GM12878 (cell line): ENCODE results near the gene DCDC1. TPM values are rescaled to one million over a fixed set of nuclear protein-coding genes. Genes with fewer than 3 reads are reported as not detected.

Source experiments
- ATAC-seq: fragments of 200-7000 bp; cut with Tn5 transposase; 3 replicates; pipeline ENCODE4 v1.9.1; 2020; ENCODE audit warnings: mild to moderate bottlenecking, moderate library complexity
- BruUV-seq: library from RNA; stranded (reverse); fragments of 400-500 nt; replicated peaks from 2 replicates; lab custom pipeline; 2021; lab: Mats Ljungman, UMichigan
- CTCF ChIA-PET: fragments of 300-600 bp; sonication (Branson Sonifier 250); formaldehyde crosslinking; extraction: SDS; loops from one replicate; lab custom pipeline; 2021; ENCODE audit warnings: inconsistent platforms; lab: Yijun Ruan, JAX
- POLR2A ChIA-PET: fragments of 350-600 bp; formaldehyde crosslinking; extraction: SDS; loops from one replicate; lab custom pipeline; 2021; ENCODE audit warnings: inconsistent platforms; lab: Charles Lee
- RAD21 ChIA-PET: fragments of 300-600 bp; sonication (Branson Sonifier 250); formaldehyde crosslinking; loops from one replicate; lab custom pipeline; 2023; ENCODE audit warnings: antibody characterized with exemption; ENCODE audit not compliant: unreplicated experiment; lab: Charles Lee
- SMC1A ChIA-PET: fragments of 300-600 bp; sonication (Branson Sonifier 250); formaldehyde crosslinking; loops from one replicate; lab custom pipeline; 2023; ENCODE audit not compliant: unreplicated experiment, uncharacterized antibody; lab: Charles Lee
- DNase-seq: peaks from one replicate; pipeline ENCODE4 v3.0.0-alpha.2; 2011; ENCODE audit warnings: low read depth, low spot score
- FAIRE-seq: peaks from 3 replicates; lab custom pipeline; 2011; peaks lifted over from hg19 to GRCh38; lab: Jason Lieb, UNC
- H2AFZ ChIP-seq: 2 replicates; pipeline ENCODE4 v1.6.0; 2011; ENCODE audit warnings: low read depth, low read length, control low read depth; ENCODE audit not compliant: control insufficient read depth
- H3K27ac ChIP-seq: 2 replicates; pipeline ENCODE4 v1.5.1; 2011; ENCODE audit warnings: control low read depth; ENCODE audit not compliant: control insufficient read depth, insufficient read depth
- H3K27me3 ChIP-seq, 2 experiments: replicated peaks in 1 of 2; 2 replicates each; pipeline versions ENCODE4 v1.6.0 to v1.6.1; 2011; ENCODE audit warnings: low read length in 1 of 2; ENCODE audit not compliant: control insufficient read depth in 2 of 2, insufficient read depth in 2 of 2
- H3K36me3 ChIP-seq, 2 experiments: 2 replicates each; pipeline ENCODE4 v1.5.1; 2011; ENCODE audit warnings: low read length in 1 of 2; ENCODE audit not compliant: control insufficient read depth in 2 of 2, insufficient read depth in 2 of 2
- H3K4me1 ChIP-seq: 2 replicates; pipeline ENCODE4 v1.6.1; 2011; ENCODE audit warnings: mild to moderate bottlenecking, low read length, moderate library complexity, mixed read lengths; ENCODE audit not compliant: control insufficient read depth, insufficient read depth
- H3K4me2 ChIP-seq: 2 replicates; pipeline ENCODE4 v1.6.0; 2011; ENCODE audit warnings: control low read depth; ENCODE audit not compliant: control insufficient read depth, insufficient read depth
- H3K4me3 ChIP-seq: fragments of 200-600 bp; sonication (generic); 2 replicates; pipeline ENCODE4 v1.5.1; 2016
- H3K79me2 ChIP-seq: 2 replicates; pipeline ENCODE4 v1.6.0; 2011; ENCODE audit warnings: low read length; ENCODE audit not compliant: control insufficient read depth, insufficient read depth
- H3K9ac ChIP-seq: 2 replicates; pipeline ENCODE4 v1.8.0; 2011; ENCODE audit warnings: low read length, control low read depth, mixed read lengths; ENCODE audit not compliant: control insufficient read depth, insufficient read depth
- H3K9me3 ChIP-seq: replicated peaks from 3 replicates; pipeline ENCODE4 v1.5.1; 2011; ENCODE audit warnings: mild to moderate bottlenecking, low read length; ENCODE audit not compliant: control insufficient read depth, insufficient read depth
- H4K20me1 ChIP-seq: 2 replicates; pipeline ENCODE4 v1.6.0; 2011; ENCODE audit not compliant: control insufficient read depth, insufficient read depth
- BRCA1 ChIP-seq: IDR thresholded peaks from 2 replicates; pipeline ENCODE4 v1.6.1; 2011; ENCODE audit warnings: low read depth, low read length, improper control_type of control experiment
- FOS ChIP-seq: IDR thresholded peaks from 3 replicates; pipeline ENCODE4 v1.6.1; 2011; ENCODE audit warnings: borderline replicate concordance; ENCODE audit not compliant: insufficient read length; ENCODE audit errors: extremely low read depth
- IKZF2 ChIP-seq, 2 experiments: fragments of 450-650 bp; IDR thresholded peaks; 2 replicates each; pipeline ENCODE4 v1.6.1; 2017; ENCODE audit warnings: mild to moderate bottlenecking in 2 of 2, moderate library complexity in 2 of 2
- RAD21 ChIP-seq: IDR thresholded peaks from 2 replicates; pipeline ENCODE4 v1.6.1; 2011; ENCODE audit warnings: mild to moderate bottlenecking, low read depth, low read length, moderate library complexity; ENCODE audit not compliant: insufficient read depth
- SMC3 ChIP-seq: IDR thresholded peaks from 2 replicates; pipeline ENCODE4 v1.6.1; 2011; ENCODE audit warnings: low read length, improper control_type of control experiment, borderline replicate concordance
- ZNF384 ChIP-seq: IDR thresholded peaks from 2 replicates; pipeline ENCODE4 v1.6.1; 2012; ENCODE audit warnings: low read depth, mild to moderate bottlenecking, low read length, improper control_type of control experiment, borderline replicate concordance
- WGBS: methylation state at CpG from one replicate; pipeline ENCODE4 v1.1.6; 2016; ENCODE audit warnings: low lambda C conversion rate; ENCODE audit not compliant: insufficient replicate concordance, insufficient coverage; ENCODE audit errors: missing lambda C conversion rate; 5-methylcytosine and 5-hydroxymethylcytosine counted together
- in situ Hi-C: fragments of 300-500 bp; cut with MboI; formaldehyde crosslinking; loops from 9 replicates; pipeline ENCODE4 v1.14.3; 2018; ENCODE audit warnings: mixed read lengths
- intact Hi-C: fragments of 100-400 bp; cut with micrococcal nuclease; formaldehyde crosslinking; loops from one replicate; pipeline ENCODE4 v1.14.2; 2022; ENCODE audit not compliant: unreplicated experiment
- polyA plus RNA-seq, 11 experiments: library from polyadenylated mRNA; depleted of rRNA in 4 of 11; unstranded in 6 of 11; stranded (reverse) in 5 of 11; fragments of >200 nt; fragmentation: Nextera tagmentation in 4 of 11; fragmentation: Illumina TruSeq in 1 of 11; extraction: Ambion mirVana in 4 of 11; extraction: Trizol in 1 of 11; gene quantifications; 1 replicate in 1 of 11; 2 replicates in 10 of 11; pipeline versions ENCODE4 v1.2.1 to v1.2.3, GENCODE V29; 2011 to 2016; ENCODE audit warnings: inconsistent platforms in 2 of 11, missing spikeins in 2 of 11, low read depth in 1 of 11
- total RNA-seq, 4 experiments: library from RNA; depleted of rRNA in 3 of 4; stranded (reverse); fragments of >200 nt in 3 of 4; fragmentation: Illumina TruSeq in 1 of 4; extraction: Trizol in 1 of 4; gene quantifications; 2 replicates each; pipeline versions ENCODE4 v1.2.1 to v1.2.3, GENCODE V29; 2013 to 2021
- TF ChIP-seq, protein P1 (sequence below), 3 experiments: IDR thresholded peaks in 2 of 3; conservative IDR thresholded peaks in 1 of 3; 2 replicates each; pipeline ENCODE4 v1.5.1; 2011; ENCODE audit warnings: low read depth in 3 of 3, low read length in 3 of 3, mild to moderate bottlenecking in 3 of 3, control low read depth in 2 of 3, moderate library complexity in 2 of 3, inconsistent platforms in 1 of 3, mixed read lengths in 1 of 3; ENCODE audit not compliant: control insufficient read depth in 2 of 3, insufficient read depth in 1 of 3; ENCODE audit errors: extremely low read depth in 1 of 3

DCDC1 gene
- total and polyA plus RNA-seq, 10 of the 15 experiments (the other 5 are each of a cell fraction or from before 2014, with no cell fraction given), result not detected

DNA sequence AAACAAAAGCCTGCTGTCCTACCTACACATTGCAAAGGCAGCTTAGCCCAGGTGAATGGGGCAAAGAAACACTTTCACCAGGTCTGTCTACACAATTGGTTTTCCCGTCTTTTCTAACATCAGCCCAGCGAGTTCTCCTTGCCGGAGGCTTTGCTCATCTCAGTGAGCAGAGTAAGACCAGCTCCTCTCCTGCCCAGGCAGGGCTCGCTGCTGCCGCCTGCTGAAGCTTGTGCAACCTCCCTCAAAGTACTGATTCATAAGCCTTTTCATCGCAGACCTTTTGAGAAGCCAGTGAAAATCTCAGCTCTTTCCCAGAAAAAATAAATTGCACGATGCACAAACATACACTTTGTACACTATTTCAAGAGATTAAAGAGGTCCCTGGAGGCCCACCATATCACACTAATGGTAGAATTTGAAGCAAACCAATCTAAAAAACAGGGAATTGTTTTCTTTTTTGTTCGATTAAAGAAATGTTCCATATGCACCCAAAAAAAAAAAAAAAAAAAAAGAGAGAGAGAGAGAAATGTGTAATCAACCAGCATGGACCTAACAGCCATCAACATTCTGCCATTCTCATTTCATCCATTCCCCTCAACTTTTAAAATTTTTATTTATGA lies 455.3 kb downstream of the DCDC1 start:
- ChIA-PET POLR2A (interaction anchor here (0.7 kb wide), 1 partner anchor 563 kb away, joined by 5 read pairs; no protein-coding TSS in a partner anchor), CTCF (interaction anchor here (0.6 to 2.3 kb wide), 13 partner anchors 10 to 1568 kb away, joined by 3 to 7 read pairs (median 4); no protein-coding TSS in a partner anchor), RAD21 (interaction anchor here (0.7 to 1.3 kb wide), 3 partner anchors 12 to 569 kb away, joined by 3 to 5 read pairs (median 3); no protein-coding TSS in a partner anchor), SMC1A (interaction anchor here (0.7 to 4.9 kb wide), 11 partner anchors 10 to 786 kb away, joined by 3 to 31 read pairs (median 4); no protein-coding TSS in a partner anchor)
- H3K4me1 ChIP-seq, result no peaks in the 10 kb centered on the region
- H3K36me3 ChIP-seq, result no peaks in the 10 kb centered on the region
- no TSS peak for BruUV-seq
- no peak for DNase-seq
- H3K4me2 ChIP-seq, result no peak overlapping the region
- no peak overlapping the region for H3K27ac ChIP-seq
- no peak overlapping the region for H3K4me3 ChIP-seq
- intact Hi-C loops (loop anchor here (10.0 kb wide), 2 partner anchors 1479 to 1569 kb away; no protein-coding TSS in a partner anchor), in situ Hi-C loops (loop anchor here (10.0 to 25.0 kb wide), 2 partner anchors 779 to 1477 kb away; no protein-coding TSS in a partner anchor)
- 21% methylated on average over 8 of the region's 8 CpGs for WGBS
- no peak overlapping the region for H2AFZ ChIP-seq
- H3K79me2 ChIP-seq, result no peaks in the 10 kb centered on the region
- TF ChIP-seq SMC3 (peak; percentile 29; the same call in 1 of the 2 replicates), RAD21 (peak; percentile 30; the same call in 1 of the 2 replicates), ZNF384 (no peak), BRCA1 (no peak), IKZF2 (IDR thresholded peaks at IDR 0.05) (no peak), FOS (no peak)
- TF ChIP-seq, protein P1, sequence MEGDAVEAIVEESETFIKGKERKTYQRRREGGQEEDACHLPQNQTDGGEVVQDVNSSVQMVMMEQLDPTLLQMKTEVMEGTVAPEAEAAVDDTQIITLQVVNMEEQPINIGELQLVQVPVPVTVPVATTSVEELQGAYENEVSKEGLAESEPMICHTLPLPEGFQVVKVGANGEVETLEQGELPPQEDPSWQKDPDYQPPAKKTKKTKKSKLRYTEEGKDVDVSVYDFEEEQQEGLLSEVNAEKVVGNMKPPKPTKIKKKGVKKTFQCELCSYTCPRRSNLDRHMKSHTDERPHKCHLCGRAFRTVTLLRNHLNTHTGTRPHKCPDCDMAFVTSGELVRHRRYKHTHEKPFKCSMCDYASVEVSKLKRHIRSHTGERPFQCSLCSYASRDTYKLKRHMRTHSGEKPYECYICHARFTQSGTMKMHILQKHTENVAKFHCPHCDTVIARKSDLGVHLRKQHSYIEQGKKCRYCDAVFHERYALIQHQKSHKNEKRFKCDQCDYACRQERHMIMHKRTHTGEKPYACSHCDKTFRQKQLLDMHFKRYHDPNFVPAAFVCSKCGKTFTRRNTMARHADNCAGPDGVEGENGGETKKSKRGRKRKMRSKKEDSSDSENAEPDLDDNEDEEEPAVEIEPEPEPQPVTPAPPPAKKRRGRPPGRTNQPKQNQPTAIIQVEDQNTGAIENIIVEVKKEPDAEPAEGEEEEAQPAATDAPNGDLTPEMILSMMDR (IDR thresholded peaks at IDR 0.05 in 2 of 3, conservative IDR thresholded peaks at IDR 0.05 in 1 of 3; ENCODE audit: control insufficient read depth in 2 of 3, extremely low read depth in 1 of 3, insufficient read depth in 1 of 3, low read depth in 3 of 3, low read length in 3 of 3), result peak; percentile 41 to 51 (median 43); a peak in 5 of 6 replicates
- peak; percentile 69 for ATAC-seq
- H3K9ac ChIP-seq, result no peak overlapping the region
- H3K27me3 ChIP-seq, result no peaks in the 10 kb centered on the region
- no peaks in the 10 kb centered on the region for H4K20me1 ChIP-seq
- H3K9me3 ChIP-seq, result no peaks in the 10 kb centered on the region
- no peak for FAIRE-seq
